Left lung (tissue), 10 donors: ENCODE measurements around the gene PAPSS2. TPM values are rescaled to one million over a fixed set of nuclear protein-coding genes. Genes with fewer than 3 reads are reported as not detected.

Source experiments
- ATAC-seq: fragments of 200-7000 bp; cut with Tn5 transposase; one replicate; pipeline ENCODE4 v1.9.1; 2020; ENCODE audit warnings: moderate library complexity
- DNase-seq, 4 donors: peaks; one replicate each; pipeline ENCODE4 v3.0.0-alpha.2; 2013 to 2020
- H3K27ac ChIP-seq, 2 donors: fragments of 200-600 bp; sonication (generic) in 1 of 2; one replicate each; pipeline versions ENCODE4 v1.5.0 to v1.8.0; 2020 to 2021
- H3K27me3 ChIP-seq, 2 donors: fragments of 200-600 bp; sonication (generic) in 1 of 2; one replicate each; pipeline versions ENCODE4 v1.5.0 to v1.8.0; 2020 to 2021
- H3K36me3 ChIP-seq, 2 donors: fragments of 200-600 bp; sonication (generic) in 1 of 2; one replicate each; pipeline versions ENCODE4 v1.5.0 to v1.8.0; 2020 to 2021
- H3K4me1 ChIP-seq, 2 donors: fragments of 200-600 bp; one replicate each; pipeline ENCODE4 v1.8.0; 2021
- H3K4me3 ChIP-seq, 2 donors: fragments of 200-600 bp; sonication (generic) in 1 of 2; one replicate each; pipeline versions ENCODE4 v1.5.0 to v1.8.0; 2020 to 2021; ENCODE audit warnings: mild to moderate bottlenecking in 1 of 2
- H3K9me3 ChIP-seq, 2 donors: fragments of 200-600 bp; sonication (generic) in 1 of 2; one replicate each; pipeline versions ENCODE4 v1.5.0 to v1.8.0; 2020 to 2021
- CTCF ChIP-seq, 2 donors: fragments of 200-600 bp; sonication (generic) in 1 of 2; IDR thresholded peaks; one replicate each; pipeline versions ENCODE4 v1.5.0 to v1.8.0; 2021; ENCODE audit warnings: antibody characterized with exemption in 2 of 2
- intact Hi-C, 2 donors: fragments of 100-400 bp; cut with DNase I; formaldehyde crosslinking; loops; one replicate each; pipeline versions ENCODE4 v1.11.2 to v1.14.2; 2022
- polyA plus RNA-seq, 6 donors: library from polyadenylated mRNA; unstranded; fragments of 120-200 nt; gene quantifications; one replicate each; pipeline ENCODE4 v1.2.1, GENCODE V29; 2013; ENCODE audit not compliant: insufficient read length in 6 of 6
- total RNA-seq, 2 donors: library from RNA; stranded (reverse); fragmentation: NEBNext Ultra II Directional; extraction: Animal tissue kit (Norgen Biotek cat#: 25700); gene quantifications; one replicate each; pipeline ENCODE4 v1.2.1, GENCODE V29; 2021
- donor health status: DM: no; HTN: yes; CAD: no.
- donor health status: DM: no; HTN: no; CAD: no.

Gene PAPSS2
- total and polyA plus RNA-seq, 8 donors = 49.0 to 183 (median 58.0) TPM

- Histone ChIP-seq H3K4me1 (no peaks in the 10 kb centered on the region), H3K27me3 (no peaks in the 10 kb centered on the region), H3K27ac (no peak overlapping the region), H3K4me3 (no peak overlapping the region), H3K9me3 (peaks cover 0 to 2% of the 10 kb centered on the region in 2 donors), H3K36me3 (no peaks in the 10 kb centered on the region)
- intact Hi-C loops = no loop called here
- DNase-seq (no peak), ATAC-seq (no peak)
- TF ChIP-seq CTCF (IDR thresholded peaks at IDR 0.05) = no peak
These were observed 27.2 kb upstream of the PAPSS2 start for GRCh38 chr10:87632454-87632853.

- H3K9me3 ChIP-seq = peaks cover 0 to 2% of the 10 kb centered on the region in 2 donors
- no peak for TF ChIP-seq CTCF (IDR thresholded peaks at IDR 0.05)
- no peaks in the 10 kb centered on the region for H3K27me3 ChIP-seq
- no peak overlapping the region for H3K4me3 ChIP-seq
- DNase-seq = no peak
- no peak for ATAC-seq
- H3K27ac ChIP-seq = no peak overlapping the region
- H3K4me1 ChIP-seq = no peaks in the 10 kb centered on the region
- H3K36me3 ChIP-seq = no peaks in the 10 kb centered on the region
- intact Hi-C loops = no loop called here
These were observed 25.4 kb upstream of the PAPSS2 start for GRCh38 chr10:87634311-87634710.

GRCh38 chr10:87635498-87636312 lies 24.0 kb upstream of the PAPSS2 start:
- no peak for TF ChIP-seq CTCF (IDR thresholded peaks at IDR 0.05)
- intact Hi-C loops = no loop called here

GRCh38 chr10:87636313-87636915 lies 23.3 kb upstream of the PAPSS2 start:
- TF ChIP-seq CTCF (IDR thresholded peaks at IDR 0.05) = no peak
- Histone ChIP-seq H3K4me3 (no peak overlapping the region), H3K9me3 (peaks cover 0 to 2% of the 10 kb centered on the region in 2 donors), H3K4me1 (no peaks in the 10 kb centered on the region), H3K27ac (peak overlapping the region in 1 of 2 donors; percentile 60), H3K36me3 (no peaks in the 10 kb centered on the region), H3K27me3 (no peaks in the 10 kb centered on the region)
- intact Hi-C loops = no loop called here
- no peak for ATAC-seq
- DNase-seq = no peak

More at GRCh38 chr10:87635498-87636312, 24.0 kb upstream of the PAPSS2 start:
- H3K9me3 ChIP-seq = peaks cover 0 to 2% of the 10 kb centered on the region in 2 donors
- H3K27me3 ChIP-seq = no peaks in the 10 kb centered on the region
- no peaks in the 10 kb centered on the region for H3K4me1 ChIP-seq
- DNase-seq = no peak
- peak; percentile 91 for ATAC-seq
- H3K36me3 ChIP-seq = no peaks in the 10 kb centered on the region
- no peak overlapping the region for H3K4me3 ChIP-seq
- peak overlapping the region in 1 of 2 donors; percentile 60 for H3K27ac ChIP-seq

GRCh38 chr10:87639493-87639892 lies 20.2 kb upstream of the PAPSS2 start:
- no peak overlapping the region for H3K27ac ChIP-seq
- H3K36me3 ChIP-seq = no peaks in the 10 kb centered on the region
- ATAC-seq = no peak
- DNase-seq = no peak
- no peaks in the 10 kb centered on the region for H3K4me1 ChIP-seq
- H3K9me3 ChIP-seq = no peaks in the 10 kb centered on the region
- no peak overlapping the region for H3K4me3 ChIP-seq
- no peak for TF ChIP-seq CTCF (IDR thresholded peaks at IDR 0.05)
- intact Hi-C loops = no loop called here
- no peaks in the 10 kb centered on the region for H3K27me3 ChIP-seq
